Coronary artery (tissue), 2 donors: Measurements from ENCODE around the gene CBY2.

ENCODE experiments used
- DNase-seq: peaks from one replicate; pipeline ENCODE4 v3.0.0-alpha.2; 2017; ENCODE audit warnings: low spot score
- H3K27ac ChIP-seq, 2 donors: fragments of 200-600 bp; sonication (generic); one replicate each; pipeline ENCODE4 v1.5.1; 2016 to 2019
- H3K4me3 ChIP-seq: fragments of 200-600 bp; sonication (generic); 2 replicates; pipeline ENCODE4 v1.5.1; 2016; ENCODE audit warnings: mild to moderate bottlenecking, moderate library complexity
- TF ChIP-seq, protein P1 (sequence below): fragments of 200-600 bp; sonication (generic); IDR thresholded peaks from one replicate; pipeline ENCODE4 v1.5.1; 2019; ENCODE audit warnings: antibody characterized with exemption

The CBY2 gene

DNA sequence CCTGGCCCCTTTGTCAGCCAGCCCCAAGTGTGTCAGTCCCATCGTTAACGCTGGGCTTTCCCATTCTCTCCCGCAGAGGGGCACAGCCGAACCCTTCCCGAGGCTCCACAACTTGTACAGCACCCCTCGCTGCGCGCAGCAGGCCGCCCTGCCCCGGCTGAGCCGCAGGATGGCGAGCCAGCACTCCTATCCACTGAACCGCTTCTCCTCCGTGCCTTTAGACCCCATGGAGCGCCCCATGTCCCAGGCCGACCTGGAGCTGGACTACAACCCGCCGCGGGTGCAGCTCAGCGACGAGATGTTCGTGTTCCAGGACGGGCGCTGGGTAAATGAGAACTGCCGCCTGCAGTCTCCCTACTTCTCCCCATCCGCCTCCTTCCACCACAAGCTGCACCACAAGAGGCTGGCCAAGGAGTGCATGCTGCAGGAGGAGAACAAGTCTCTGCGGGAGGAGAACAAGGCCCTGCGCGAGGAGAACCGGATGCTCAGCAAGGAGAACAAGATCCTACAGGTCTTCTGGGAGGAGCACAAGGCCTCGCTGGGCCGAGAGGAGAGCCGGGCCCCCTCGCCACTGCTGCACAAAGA is 11.1 kb downstream of the CBY2 start:
- no peak overlapping the region for H3K4me3 ChIP-seq
- TF ChIP-seq, protein P1, sequence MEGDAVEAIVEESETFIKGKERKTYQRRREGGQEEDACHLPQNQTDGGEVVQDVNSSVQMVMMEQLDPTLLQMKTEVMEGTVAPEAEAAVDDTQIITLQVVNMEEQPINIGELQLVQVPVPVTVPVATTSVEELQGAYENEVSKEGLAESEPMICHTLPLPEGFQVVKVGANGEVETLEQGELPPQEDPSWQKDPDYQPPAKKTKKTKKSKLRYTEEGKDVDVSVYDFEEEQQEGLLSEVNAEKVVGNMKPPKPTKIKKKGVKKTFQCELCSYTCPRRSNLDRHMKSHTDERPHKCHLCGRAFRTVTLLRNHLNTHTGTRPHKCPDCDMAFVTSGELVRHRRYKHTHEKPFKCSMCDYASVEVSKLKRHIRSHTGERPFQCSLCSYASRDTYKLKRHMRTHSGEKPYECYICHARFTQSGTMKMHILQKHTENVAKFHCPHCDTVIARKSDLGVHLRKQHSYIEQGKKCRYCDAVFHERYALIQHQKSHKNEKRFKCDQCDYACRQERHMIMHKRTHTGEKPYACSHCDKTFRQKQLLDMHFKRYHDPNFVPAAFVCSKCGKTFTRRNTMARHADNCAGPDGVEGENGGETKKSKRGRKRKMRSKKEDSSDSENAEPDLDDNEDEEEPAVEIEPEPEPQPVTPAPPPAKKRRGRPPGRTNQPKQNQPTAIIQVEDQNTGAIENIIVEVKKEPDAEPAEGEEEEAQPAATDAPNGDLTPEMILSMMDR: no peak
- H3K27ac ChIP-seq: no peak overlapping the region
- DNase-seq: no peak

DNA sequence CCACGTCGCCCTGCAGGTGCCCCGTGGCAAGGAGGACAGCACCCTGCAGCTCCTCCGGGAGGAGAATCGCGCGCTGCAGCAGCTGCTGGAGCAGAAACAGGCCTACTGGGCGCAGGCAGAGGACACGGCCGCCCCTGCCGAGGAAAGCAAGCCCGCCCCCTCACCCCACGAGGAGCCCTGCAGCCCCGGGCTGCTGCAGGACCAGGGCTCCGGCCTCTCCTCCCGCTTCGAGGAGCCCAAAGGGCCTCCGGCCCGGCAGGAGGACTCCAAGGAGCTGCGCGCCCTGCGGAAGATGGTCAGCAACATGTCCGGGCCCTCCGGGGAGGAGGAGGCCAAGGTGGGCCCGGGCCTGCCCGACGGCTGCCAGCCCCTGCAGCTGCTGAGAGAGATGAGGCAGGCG is 11.6 kb downstream of the CBY2 start:
- no peak overlapping the region for H3K4me3 ChIP-seq
- H3K27ac ChIP-seq: no peak overlapping the region
- TF ChIP-seq, protein P1: no peak
- DNase-seq: no peak

DNA sequence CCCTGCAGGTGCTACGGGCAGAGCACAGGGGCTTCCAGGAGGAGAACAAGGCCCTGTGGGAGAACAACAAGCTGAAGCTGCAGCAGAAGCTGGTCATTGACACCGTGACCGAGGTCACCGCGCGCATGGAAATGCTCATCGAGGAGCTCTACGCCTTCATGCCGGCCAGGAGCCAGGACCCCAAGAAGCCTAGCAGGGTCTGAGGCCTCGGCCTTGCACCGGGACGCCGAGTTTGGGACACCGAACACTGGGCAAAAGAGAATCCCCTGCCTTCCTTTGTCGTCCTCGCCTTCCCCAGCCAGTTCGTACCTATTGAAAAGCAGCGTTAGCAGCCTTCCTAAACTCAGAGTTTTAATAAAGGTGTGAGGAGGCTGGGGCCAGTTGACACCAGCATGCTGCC is 12.1 kb downstream of the CBY2 start:
- DNase-seq: no peak
- TF ChIP-seq, protein P1: no peak
- Histone ChIP-seq H3K27ac (no peak overlapping the region), H3K4me3 (no peak overlapping the region)

DNA sequence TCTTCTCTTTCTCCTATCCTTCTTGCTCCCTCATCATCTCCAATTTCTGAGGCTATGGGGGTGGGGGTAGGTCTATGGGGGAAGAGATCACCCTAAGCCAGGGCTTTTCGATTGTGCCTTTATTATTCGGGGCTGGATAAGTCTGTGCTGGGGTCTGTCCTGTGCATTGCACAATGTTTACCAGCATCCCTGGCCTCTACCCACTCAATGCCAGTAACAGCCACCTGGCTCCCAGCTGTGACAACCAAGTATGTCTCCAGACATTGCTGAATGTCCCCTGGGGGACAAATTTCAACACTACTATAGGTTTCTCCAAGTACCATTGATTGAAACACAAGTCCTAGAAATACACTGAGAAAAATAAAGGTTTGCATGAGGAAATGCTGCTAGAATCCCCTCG is 13.2 kb downstream of the CBY2 start:
- Histone ChIP-seq H3K4me3 (no peak overlapping the region), H3K27ac (no peak overlapping the region)
- TF ChIP-seq, protein P1: no peak
- no peak for DNase-seq

DNA sequence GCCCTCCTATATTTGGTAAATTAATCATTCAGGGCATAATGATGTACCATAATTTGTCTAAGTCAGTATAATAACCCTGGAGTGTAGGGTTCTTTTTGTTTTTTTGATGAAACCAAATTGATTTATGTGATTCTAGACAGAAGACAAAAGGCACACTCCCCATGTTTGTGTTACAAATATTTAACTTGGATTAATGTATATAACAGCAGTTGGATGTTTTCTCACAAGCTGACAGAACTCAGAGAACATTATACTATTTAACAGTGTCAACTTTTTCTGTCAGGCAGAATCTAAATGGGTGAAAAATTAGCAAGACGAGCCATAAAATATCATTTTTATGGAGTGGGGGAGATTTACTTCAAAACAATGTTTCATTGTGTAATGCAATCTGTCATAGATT is 15.2 kb downstream of the CBY2 start:
- TF ChIP-seq, protein P1: no peak
- H3K4me3 ChIP-seq: no peak overlapping the region
- no peak overlapping the region for H3K27ac ChIP-seq
- DNase-seq: no peak

DNA sequence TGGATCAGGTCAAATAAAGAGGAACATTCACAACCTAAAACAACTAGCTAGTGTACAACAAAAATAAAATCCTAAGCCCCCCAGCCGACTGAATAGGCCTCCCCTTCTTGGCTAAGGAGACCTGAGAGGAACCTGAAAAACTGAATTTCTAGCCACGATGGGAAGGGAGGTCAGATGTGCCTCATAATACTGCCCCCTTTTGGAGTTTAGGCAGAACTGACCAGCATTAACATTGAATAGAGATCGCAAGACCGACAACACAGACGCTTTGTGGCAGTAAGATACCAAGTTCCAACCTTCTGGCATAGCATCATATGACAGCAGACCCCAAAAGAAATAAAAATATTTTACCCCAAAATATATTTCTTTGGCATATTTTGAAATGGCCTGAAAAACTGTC is 15.9 kb downstream of the CBY2 start:
- Histone ChIP-seq H3K4me3 (no peak overlapping the region), H3K27ac (no peak overlapping the region)
- DNase-seq: no peak
- TF ChIP-seq, protein P1: no peak

DNA sequence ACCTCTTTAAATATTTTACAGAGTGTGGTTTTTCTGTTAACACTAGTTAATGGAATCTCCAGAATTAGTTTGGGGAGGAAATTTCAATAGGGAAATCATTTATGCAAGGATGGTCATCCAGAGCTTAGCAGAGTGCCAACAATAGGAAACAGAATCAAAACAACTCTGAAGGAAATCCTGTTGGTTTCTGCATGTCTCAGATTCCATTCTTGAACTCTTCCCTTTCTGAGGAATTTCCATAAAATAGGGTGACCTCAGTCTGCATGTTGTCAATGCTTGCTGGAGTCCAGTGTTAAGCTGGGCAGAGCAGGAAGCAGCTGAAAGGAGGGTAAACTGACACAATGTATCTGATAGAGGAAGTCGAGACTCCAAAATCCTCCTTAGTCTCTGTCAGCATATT is 16.9 kb downstream of the CBY2 start:
- Histone ChIP-seq H3K4me3 (no peak overlapping the region), H3K27ac (no peak overlapping the region)
- no peak for DNase-seq
- TF ChIP-seq, protein P1: no peak
